B cell (primary cell): ENCODE results near the gene ADM2.

Experiments
- CTCF ChIP-seq: fragments of 200-600 bp; IDR thresholded peaks from one replicate; pipeline ENCODE4 v1.8.0; 2022; ENCODE audit warnings: antibody characterized with exemption, mild to moderate bottlenecking
- EZH2 ChIP-seq: IDR thresholded peaks from 2 replicates; pipeline ENCODE4 v1.6.1; 2012; ENCODE audit warnings: borderline replicate concordance, low read depth, mild to moderate bottlenecking, moderate library complexity, low read length; ENCODE audit not compliant: insufficient read depth, poor library complexity, severe bottlenecking

- TF ChIP-seq CTCF (no peak), EZH2 (no peak)
Observed at GRCh38 chr22:50507991-50508884, 26.9 kb downstream of the ADM2 start, which contains the start of gene NCAPH2.
